ENCODE measurements around the gene NSG1.
A peak's percentile ranks its signal among the peaks of the same experiment; 100 is the strongest.

NSG1 gene

DNA sequence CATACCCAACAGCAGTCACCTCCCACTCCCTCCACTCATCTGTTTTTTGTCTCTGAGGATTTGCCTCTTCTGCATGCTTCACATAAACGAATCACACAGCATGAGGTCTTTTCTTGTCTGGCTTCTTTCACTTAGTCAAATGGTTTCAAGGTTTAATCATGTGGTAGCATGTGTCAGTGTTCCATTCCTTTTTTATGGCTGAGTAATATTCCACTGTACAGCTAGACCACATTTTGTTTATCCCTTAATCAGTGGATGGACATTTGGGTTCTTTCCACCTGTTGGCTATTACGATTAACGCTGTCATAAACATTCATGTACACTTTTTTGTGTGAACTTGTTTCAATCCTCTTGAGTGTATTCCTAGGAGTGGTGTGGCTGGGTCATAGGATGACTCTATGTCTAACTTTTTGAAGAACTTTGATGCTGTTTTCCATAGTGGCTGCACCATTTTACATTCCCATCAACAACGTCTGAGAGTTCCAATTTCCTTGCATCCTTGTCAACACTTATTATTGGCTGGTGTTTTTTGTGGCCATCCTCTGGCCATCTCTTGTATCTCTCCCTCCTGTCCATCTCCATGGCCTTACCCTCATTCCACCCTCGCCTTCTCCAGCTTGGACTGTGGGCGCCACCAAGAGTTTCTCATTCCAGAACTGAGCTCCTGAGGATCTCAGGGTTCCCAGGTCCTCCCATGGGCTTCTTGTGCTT lies 12.4 kb upstream of the NSG1 start:
- no peak for DNase-seq (ENCODE audit: low spot score)

DNA sequence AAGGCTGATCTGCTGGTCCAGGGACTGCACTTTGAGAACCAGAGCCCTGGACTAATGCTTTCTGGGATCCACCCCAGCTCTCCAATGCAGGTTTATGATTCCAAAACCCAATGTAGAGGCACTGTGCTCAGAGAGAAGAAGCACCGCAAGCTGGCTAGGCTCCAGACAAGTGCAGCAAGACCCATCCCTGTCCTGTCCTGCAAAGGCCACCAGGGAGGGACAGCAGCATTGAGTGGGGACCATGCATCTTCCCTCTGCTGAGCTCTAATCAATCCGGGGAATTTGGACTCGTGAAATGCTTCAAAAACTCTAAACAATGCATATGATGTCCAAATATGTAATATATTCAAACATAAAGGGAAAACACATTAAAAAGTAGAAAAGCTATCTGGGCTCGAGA lies 10.8 kb upstream of the NSG1 start:
- DNase-seq (ENCODE audit: low spot score) = no peak

DNA sequence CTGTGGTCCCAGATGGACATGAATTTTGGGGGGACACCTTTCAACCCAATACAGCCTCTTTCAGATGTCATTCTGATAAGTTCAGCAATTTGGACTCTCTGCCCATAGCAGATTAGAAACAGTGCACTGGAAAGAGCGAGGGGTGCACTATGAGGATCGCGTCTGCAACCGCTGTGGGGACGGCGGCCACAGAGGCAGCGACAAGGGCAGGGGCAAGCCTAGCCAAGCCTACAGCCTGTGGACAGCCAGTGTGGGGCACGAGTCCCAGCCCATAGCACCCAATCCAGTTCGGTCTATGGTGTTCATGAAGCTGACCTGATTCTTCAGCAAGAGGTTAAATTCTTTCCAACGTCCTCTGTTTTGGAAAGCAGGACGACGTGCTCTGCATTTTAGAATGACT lies 9.7 kb upstream of the NSG1 start:
- DNase-seq (ENCODE audit: low spot score) = no peak

DNA sequence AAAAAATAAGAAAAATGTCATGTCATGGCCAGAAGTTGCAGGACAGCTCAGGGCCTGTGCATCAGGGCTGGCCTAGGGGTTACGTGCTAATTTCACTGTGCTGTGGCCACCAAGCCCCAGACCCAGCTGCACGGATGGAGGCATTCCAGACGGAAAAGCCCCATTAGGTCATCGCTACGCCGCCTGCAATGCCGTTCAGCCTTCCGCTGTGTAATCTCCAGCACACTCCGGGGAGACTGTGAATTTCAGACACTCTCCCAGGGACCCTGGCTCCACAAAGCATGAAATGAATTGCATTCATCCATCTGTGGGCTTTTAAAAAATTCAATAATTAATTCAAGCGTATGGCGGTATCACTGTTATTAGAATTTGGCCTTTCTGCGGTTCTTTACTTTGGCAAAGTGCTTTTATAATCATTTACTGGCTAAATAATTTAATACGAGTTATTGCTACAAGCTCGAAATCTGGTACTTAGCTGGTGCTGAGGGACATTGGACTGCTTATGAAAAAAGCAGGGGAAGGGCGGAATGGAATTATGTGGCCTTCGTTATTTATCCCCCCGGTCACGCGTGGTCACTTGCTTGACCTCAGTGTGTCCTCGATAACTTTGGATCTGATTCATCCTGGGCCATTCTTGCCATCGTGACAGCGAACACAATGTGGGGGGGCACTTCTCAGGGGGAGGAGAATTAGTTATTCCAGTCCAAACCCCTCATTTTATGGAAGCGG lies 9.0 kb upstream of the NSG1 start:
- DNase-seq (ENCODE audit: low spot score) = no peak

DNA sequence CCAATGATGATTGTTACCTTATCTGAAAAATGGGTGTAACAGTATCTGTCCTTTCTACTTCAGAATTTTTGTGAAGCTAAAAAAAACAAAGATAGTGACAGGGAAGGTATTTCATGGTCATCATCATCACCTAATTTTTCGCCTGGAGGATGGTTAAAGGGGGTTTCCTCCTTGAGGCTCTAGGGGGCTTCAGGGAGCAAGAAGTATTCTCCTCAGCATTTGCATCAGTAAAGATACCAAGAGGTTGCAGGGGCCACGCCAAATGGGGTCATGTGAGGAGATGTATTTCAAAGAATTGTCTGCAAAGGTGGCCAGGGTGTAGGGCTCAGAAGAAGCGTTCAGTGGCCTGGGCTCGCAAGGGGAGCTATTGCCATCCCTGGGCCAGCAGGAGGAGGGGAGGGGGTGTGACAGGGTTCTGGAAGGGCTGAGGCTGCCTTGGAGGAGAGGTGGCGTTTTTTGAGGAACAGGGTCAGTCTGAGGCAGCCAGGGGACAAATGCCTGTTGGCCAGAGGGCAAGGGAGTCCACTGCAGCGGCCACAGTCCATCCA lies 7.3 kb upstream of the NSG1 start:
- DNase-seq (ENCODE audit: low spot score) = no peak

DNA sequence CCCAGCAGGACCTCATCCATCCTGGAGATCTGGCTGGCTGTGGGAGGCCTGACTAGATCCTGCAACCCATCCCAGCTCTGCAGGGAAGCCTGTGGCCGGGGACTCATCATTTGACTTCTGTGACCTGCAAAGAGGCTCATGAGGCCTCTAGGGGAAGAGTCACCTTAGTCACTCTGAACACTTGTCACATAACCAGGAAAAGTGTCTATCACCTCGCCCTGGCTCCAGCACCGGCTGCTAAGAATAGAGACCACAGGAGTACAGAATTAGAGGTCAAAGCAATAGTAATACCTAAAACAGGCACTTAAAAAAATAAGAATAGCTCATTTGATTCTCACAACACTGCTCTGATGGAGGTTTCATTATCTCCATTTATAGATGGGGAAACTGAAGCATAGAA lies 3.8 kb upstream of the NSG1 start:
- DNase-seq (ENCODE audit: low spot score) = no peak

DNA sequence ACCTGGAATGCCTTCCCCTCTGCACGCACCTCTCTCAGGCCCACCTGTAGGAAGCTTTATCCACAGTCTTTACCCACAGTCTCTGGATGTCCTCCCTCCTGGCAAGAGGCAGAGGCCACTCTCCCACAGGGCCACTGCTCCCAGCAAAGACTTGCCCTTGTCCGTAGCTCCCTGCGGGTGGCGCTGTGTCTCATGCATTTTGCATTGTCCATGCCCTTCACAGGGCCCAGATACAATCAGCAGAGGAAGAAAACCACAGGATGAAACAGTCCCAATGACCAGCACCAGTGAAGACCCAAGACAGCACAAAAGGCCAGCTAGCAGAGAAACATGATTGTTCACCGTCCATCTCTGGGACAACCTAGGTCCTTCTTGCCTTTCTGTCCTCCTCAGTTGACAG lies 2.1 kb upstream of the NSG1 start:
- DNase-seq (ENCODE audit: low spot score) = peak; percentile 35

DNA sequence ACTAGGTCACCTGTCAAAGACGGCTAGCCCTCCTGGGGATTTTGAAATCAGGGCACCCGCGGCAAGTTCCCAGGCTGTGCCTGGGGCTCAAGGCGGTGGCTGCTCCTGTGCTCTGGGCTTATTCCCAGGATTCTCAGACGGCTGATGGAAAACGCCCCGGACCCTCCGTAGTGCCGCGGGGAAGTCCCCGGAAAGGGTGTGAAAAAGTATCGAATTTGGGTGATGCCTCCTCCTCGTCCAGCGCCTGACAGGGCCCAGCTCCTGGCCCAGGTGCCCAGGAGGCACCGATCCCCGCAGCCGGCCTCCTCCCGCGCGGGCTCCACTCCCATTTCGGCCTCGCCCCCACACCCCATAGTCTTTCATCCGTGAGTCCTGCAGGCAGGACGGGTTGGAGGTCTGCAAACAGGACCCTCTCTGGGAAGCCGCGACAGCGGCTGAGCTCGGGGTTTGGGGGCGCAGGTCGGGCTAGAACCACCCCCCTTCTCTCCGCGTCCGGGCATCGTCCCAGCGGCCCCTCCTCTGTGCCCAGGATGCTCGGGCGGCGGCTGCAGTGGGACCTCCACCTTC lies 1.1 kb upstream of the NSG1 start:
- DNase-seq (ENCODE audit: low spot score) = no peak

DNA sequence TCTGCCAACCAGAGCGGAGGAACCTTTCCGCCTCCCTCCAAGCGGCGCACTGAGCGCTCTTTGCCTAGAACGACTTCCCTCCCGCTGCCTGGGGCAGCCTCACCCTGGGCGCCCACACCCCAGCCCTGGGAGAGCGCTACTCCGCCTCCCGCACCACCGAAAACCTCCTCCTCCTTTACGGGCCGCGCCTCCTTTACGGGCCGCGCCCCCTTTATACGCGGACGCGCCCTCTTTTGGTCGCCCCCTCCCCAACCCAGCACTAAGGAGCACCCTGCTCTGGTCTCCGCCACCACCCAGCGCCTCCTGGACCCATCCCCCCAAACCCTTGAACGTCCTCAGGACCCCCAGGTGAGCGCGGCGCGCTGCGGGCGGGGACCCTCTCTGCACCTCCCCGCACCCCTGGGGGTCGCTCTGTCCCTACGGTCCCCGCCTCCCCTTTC lies 586 bp upstream of the NSG1 start:
- DNase-seq (ENCODE audit: low spot score) = peak; percentile 11

DNA sequence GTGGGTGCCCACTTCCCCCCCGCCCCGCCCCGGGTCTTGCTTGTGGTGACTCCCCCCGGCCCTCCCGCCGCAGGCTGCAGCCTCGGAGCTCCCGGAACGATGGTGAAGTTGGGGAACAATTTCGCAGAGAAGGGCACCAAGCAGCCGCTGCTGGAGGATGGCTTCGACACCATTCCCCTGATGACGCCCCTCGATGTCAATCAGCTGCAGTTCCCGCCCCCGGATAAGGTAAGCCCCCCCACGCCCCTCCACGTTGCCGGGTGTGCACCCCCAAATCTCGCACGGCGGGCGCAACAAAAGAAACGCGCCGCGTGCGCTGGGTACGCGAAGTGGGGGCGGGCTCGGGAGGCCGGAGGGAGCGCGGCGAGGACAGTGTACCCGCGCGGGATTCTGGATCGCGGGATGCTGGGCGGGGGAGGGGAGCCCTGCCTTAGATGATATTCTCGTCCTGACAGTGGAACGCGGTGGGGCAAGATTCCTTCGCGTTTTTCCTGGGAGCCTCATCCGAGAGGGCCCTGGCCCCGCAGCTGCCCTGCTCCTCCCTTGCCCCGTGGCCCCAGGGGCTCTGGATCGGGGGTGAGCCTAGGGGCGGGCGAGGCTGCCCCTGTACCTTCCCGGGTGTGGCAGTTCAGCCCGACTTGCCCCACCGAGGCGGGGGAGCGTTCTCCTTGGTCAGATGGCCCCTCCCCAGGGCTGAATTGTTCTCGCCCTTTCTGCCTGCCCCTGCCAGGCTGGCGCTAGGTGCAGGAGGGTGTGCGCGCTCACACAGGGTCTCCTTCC lies 819 bp downstream of the NSG1 start:
- no peak for DNase-seq (ENCODE audit: low spot score)

DNA sequence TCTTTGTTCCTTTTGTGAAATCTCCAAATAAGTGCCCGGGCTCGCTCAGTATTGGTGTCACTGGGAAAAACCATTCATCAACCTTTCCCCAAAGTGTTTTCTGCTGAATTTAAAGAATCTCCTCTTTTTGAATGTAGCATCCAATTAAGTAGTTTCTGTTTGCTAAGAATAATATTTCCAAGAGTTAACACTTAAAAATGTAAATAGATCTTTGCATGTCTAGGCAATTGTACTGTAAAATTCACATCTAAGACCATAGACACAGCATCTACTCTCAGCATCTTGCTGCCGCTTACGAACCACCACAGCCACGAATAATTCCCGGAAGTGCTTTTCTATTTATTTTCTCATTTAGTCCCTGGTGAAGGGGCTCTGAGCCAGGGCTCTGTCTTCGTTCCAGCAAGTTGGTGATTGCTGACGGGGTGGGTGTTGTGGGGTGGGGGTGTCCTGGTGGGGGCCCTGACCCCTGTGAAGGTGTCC lies 1.4 kb downstream of the NSG1 start:
- no peak for DNase-seq (ENCODE audit: low spot score)

DNA sequence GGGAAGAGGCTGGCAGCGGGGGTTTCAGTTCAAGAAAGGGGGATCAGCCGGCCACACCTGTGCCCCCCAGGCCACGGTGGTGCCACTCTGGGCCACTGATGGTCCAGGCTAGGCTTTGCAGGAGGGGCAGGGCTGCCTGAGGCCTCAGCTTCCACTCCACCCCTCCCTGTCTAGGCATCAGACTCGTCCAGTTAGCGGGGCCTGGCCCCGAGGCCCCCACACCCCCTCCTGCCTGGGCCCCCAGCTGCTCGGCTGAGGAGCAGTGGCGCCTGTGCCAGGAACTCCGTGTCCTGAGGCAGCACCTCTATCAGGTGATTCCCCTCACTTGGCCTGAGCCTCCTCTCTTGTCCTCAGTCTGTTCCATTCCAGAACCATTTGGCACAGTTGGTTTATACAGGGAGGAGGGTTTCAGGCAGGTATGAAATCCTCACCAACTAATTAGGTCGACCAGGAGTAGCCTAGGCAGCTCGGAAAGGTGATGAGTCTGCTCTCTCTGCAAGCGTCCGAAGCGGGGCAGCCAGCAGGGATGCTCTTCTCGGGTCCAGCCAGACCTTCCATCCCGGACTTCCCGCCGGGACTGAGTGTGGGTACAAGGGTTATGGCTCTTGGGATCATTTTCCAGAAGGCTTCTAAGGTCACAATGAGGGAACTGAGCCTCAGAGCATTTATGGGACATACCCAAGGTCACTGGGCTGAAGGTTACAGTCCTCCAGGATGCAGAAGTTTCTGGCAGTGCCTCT lies 2.1 kb downstream of the NSG1 start:
- DNase-seq (ENCODE audit: low spot score) = no peak

DNA sequence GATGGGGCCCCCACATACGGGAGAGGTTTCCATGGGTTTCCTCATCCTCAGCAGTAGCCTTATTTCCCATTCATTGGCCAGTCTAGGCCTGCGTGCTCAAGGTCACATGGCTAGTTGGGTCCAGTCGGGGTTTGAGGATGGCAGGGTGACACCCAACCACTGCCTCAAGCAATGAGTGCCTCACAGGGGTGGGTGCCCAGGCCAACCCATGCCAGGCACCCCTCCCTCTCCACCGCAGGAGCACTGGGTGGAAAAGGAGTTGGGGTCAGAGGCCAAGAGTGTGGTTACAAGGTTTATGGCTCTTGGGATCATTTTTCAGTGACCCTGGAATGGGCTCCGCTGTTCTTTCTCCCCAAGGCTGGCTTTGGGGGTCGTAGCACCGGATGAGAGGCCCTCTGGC lies 3.1 kb downstream of the NSG1 start:
- DNase-seq (ENCODE audit: low spot score) = no peak

DNA sequence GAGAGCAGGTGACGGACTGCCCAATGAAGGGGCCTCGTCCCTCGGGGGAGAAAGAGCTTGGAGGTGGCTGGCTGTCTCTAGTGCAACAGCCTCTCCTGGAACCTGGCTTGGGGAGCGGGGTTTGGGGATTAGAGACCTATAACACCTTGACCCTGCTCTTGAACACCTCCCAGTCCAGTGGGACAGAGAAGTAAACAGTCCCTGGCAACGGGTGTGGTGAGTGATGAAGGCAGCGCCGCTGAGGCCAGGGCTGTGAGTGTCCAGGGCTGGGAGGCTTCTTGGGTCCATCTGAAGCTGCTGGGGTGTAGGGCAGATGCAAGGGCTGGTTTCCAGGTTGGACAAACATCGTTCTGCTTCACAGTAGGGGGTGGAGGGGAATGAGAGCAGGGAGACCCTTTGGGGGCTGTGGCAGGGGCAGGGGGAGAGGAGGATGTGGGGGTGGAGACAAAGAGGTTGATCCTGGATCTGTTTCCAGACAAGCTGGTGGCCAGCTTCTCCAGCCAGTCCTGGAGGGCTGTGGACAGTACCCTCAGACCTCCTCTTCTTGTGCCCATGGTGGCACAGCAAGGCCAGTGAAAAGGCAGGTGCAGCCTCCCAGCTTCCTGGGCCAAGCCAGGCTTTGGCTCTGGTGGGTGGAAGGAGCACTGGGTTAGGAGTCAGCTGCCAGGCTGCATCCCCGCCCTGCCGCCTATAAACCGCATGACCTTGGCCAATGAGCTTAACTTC lies 3.8 kb downstream of the NSG1 start:
- DNase-seq (ENCODE audit: low spot score) = no peak

DNA sequence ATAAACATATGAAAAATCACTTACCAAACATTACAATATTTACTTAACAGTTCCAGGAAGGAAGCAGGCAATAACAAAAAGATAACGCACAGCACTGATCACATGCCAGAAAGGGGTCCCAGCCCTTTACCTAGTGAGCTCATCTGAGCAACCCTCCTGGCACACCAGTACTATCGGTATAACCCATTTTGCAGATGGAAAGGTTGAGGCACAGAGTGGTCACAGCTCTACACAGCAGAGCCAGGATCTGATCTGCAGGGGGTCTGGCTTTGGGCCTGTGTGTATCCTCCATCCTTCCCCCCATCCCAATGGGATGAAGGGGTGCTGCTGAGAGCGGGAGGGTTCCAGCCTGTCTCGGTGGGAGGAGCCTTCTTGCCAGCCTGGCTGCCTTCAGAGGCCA lies 5.0 kb downstream of the NSG1 start:
- no peak for DNase-seq (ENCODE audit: low spot score)

DNA sequence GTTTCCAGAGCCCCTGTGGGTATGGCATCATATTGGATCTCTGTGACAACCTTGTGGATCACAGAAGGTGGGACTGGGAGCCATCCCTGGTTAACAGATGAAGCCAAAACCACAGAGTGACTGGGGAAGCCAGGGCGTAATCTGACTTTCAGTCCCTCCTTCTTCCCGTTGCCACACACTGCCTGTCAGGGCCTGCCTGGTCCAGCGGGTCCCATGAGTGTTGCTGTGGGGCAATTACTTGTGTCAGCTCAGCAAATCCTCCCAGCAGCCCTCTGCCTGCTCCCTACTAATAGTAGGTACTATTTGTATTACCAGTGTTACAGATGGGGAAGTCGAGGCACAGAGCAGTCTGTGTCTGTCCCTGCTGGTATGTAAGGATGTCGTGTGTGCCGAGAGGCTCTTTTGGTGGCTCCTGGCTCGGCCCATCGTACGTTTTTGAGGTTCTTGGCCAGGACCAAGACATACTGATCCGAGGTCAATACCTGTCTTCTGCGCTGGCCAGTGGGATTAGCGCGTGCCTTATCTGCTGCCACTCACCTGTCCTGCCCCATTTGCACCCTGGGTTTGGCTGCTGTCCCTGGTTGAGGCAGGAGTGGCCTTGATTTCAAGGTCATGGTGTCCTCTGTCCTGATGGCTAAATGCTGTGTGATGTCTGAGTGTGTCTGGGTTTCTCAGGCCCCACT lies 5.7 kb downstream of the NSG1 start:
- no peak for DNase-seq (ENCODE audit: low spot score)

DNA sequence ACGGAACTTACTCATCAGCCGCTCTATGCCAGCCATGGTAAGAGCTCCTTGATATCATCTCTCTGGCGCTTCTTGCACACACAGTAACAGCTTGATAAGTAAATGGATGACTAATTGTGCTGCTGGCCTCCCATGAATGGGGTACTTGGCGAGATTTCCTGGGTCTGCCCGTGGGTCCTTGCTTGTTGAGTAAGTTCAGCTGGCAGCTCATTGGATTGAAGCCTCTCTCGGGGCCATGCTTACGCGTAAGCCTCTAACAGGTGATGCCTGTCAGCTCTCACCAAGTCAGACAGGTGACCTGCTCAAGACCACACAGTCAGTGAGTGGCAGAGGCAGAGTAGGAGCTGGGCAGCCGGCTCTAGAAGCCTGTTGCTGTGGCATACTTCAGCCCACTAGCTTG lies 7.7 kb downstream of the NSG1 start:
- no peak for DNase-seq (ENCODE audit: low spot score)

DNA sequence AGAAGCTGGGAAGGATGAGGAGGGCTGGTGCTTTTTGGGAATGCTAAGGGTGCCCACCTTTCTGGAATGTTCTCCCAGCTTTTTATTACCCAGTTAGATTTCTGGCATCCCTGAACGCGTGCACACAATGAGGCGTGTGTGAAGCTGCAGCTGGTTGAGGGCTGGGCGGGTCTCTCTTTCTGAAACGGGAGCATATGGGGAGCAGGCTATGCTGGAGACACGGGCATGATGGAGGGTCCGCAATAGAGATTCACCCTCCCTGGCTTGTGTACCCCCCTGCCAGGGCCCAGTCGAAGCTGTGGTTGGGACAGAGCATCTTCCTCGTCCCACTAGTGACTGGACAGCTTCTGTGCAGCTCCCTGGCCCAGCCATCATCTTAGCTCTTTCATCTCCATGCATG lies 8.5 kb downstream of the NSG1 start:
- no peak for DNase-seq (ENCODE audit: low spot score)

DNA sequence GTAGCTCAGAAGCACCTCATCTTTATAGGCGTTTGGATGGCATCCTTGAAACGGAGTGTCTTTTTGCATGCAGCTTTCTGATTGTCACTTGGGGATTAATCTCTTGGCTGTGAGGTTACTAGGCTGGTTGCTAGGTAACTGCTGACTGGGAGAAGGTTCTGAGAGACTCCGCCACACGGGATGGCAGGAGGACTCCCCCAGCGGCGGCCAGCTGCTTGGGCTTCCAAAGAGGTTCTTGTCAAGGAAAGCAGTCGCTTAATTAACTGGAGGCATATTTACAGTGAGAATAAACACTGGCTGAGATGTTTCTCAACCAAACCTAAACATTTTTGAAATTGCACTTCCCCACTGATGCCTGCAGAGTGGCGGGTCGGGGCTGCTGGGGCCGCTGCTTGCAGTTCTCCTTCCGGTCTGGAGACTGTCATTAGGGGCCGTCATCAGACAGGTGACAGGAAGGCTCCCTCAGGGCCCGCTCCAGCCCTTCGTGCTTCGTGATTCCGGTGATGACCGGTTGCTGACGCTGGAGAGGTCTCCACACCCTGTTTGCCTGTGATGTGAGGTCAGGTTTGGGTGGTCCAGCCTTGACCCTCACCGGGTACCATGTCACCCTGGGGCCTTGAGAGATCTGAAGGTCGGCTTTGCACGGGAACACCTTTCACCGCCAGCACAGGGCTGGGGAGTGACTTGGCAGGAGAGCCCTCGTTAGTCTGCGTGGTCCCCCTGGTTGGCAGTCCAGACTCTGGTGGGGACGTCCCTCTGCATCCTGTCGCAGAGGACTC lies 9.1 kb downstream of the NSG1 start:
- DNase-seq (ENCODE audit: low spot score) = peak; percentile 18
